HG02623 (cell line): ENCODE data around the gene SNAP47.

Experiments
- ATAC-seq: cut with Tn5 transposase; IDR thresholded peaks from one replicate; pipeline ENCODE4 v1.9.1; 2021; ENCODE audit warnings: moderate library complexity; ENCODE audit not compliant: unreplicated experiment

SNAP47 gene

DNA sequence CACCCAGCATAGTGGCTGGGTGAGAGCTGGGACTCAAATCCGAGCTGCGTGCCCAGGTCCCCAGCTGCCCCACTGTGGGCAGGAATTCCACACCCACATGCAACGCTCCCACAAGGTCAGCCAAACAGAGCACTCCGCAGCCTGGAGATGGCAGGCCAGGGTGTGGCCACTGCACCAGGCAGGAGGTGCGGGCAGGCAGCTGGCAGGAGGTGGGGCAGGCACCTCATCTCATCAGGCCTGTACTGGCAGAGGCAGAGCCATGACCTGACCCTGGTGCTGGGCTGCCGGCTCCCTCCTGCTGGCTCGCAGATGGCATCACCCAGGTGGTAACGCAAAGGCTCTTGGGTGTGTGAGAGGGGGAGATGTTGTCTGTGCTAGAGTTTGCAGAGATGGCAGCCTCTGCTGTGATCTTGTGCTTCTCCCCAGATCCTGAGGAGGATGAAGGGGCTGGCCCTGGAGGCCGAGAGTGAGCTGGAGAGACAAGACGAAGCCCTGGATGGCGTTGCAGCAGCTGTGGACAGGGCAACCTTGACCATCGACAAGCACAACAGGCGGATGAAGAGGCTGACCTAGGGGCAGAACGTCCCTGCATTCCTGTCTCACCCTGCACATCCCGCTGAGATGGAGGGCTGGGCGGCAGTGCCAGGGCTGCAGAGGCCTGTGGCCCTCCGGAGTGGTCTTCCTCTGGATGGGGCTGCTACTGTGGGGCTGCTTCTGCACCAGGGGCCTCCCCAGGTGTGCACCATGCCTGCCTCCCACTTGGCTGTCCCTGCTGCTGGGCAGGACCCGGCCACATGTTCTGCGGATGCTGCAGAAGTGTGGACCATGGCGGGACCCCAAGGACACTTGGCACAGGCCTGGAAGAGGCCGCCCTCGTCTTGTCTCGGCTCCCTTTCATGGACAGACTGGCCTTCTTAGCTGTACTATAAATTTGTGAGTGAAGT is 45.1 kb downstream of the SNAP47 start:
- ATAC-seq: no peak

DNA sequence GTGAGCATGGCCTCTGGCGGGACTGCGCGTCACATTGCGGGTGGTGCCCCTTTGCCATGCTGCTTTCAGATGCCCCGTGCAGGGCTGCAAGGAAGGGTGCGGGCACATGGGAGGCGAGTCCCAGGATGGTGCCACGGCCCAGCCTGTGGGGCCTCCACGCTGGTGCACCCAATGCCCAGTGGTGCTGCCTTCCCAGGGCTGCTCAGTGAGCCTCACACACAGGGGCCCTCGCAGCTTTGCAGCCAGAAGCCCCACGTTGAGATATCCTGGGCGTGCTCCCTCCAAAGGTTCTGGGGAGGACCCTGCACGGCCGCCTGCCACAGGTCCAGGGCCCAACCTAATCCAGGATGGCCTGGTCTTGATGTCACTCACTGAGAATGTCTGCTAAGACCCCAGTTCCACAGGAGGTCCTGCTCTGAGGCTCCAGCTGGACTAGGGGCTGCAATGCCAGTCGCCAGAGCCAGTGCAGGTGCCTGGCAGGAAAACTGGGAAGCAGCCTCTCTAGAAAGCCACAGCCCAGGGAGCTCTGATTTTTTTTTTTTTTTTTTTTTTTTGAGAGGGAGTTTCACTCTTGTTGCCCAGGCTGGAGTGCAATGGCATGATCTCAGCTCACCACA is 46.2 kb downstream of the SNAP47 start:
- ATAC-seq: no peak

DNA sequence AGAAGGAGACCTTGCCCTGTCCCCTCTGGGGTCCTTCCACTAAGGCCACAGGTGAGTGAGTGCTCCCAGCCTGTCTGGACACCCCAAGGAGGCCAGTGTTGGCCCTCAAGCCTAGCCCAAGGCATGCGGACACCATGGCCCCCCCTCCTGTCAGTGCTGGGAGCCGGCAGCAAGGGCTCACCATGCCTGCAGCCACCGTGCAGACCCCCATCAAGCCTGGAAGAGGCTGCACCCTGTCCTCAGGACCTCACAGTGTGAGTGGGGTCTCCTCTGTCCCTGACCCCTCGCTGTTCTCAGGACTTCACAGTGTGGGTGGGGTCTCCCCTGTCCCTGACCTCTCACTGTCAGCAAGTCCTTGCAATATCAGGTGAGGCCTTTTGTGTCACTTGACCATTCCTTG is 47.0 kb downstream of the SNAP47 start:
- no peak for ATAC-seq

DNA sequence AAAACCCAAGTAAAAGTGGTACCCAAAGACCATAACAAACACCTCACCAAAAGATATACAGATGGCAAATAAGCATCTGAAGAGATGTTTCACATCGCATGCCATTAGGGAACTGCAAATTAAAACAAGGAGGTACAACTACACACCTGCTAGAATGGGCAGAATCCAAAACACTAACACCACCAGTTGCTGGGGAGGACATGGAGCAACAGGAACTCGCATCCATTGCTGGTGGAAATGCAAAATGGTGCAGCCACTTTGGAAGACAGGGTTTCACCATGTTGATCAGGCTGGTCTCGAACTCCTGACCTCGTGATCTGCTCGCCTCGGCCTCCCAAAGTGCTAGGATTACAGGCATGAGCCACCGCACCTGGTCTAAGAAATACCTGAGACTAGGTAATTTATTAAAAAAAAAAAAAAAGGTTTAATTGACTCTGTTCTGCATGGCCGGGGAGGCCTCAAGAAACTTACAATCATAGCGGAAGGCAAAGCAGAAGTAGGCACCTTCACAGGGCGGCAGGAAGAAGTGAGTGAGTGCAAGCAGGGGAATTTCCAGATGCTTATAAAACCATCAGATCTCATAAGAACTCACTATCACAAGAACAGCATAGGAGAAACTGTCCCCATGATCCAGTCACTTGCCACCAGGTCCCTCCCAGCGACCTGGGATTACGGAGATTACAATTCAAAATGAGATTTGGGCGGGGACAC is 50.0 kb downstream of the SNAP47 start:
- no peak for ATAC-seq

DNA sequence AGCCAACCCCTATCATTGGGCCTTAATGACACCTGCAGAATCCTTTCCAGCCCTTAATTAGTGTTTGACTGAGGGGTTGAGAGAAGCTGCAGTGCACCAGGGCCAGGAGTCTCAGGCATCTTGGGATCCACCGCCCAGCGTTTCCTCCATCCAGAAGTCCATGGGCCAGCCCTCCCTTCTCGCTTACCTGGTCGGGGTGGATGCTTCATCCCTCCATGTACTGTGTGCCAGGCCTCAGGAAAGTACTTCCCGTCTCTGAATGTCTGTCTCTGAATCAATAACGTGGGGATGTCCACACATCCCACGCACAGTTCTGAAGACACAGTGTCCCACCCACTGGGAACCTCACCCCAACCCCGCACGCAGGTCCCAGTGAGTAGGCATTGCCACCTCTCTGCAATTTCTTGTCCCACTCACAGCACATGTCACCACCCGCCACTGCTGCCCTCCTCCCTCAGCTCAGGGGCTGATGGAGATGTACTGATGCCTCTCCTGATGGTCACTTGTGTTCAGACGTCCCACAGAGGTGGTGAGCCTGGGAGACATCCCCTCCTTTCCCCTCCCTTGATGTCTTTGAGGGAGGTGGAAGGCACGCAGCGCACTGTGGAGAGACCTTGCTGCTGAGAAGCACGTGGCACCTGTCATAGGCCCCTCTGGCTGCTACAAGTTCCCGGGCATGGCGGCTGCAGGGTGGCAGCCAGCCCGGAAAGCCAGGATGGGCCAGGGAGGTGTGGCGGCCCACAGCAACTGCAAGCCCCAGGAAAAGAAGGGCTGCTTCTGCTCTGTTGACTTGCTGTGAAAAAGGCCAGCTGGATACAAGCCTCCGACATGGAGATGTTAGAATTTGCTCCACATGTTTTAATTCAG is 50.8 kb downstream of the SNAP47 start:
- no peak for ATAC-seq

DNA sequence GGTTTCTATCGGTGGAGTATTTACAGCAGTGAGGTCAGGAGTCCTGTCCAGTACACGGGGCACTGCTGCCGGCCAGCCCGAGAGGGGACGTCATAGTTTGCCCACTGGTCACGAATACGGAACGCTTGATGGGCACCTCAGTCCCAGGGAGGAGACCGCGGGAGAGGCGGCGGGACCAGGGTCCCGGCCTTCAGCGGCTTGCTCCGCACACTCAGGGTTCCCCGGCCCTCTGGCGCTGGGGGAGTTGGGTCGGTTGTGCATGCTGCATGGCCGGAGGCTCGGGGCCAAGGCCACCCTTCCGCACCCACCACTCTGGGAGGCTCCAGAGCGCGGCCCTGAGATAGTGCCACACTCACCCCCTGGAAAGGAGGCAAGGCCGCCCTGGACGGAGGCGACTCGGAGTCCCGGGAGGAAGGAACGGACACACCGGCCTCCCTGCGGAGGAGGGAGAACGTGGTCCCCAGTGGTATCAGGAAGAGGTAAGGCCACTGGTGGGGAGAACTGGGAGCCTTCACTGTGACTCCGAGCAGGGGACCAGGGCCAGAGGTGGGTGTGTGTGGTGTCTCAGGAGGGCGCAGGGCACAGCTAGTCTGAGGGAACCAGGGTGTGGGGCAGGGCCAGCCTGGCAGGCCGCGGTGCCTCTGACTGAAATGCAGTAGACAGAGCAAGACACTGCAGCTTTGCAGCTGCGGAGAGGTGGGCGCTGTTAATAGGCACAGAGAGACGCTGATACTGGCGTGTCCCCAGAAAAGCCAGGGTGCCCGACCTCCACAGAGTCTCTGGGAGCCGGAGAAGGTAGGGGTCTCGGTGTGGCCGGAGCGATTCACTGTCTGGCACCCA is 51.7 kb downstream of the SNAP47 start:
- ATAC-seq: peak; percentile 0

DNA sequence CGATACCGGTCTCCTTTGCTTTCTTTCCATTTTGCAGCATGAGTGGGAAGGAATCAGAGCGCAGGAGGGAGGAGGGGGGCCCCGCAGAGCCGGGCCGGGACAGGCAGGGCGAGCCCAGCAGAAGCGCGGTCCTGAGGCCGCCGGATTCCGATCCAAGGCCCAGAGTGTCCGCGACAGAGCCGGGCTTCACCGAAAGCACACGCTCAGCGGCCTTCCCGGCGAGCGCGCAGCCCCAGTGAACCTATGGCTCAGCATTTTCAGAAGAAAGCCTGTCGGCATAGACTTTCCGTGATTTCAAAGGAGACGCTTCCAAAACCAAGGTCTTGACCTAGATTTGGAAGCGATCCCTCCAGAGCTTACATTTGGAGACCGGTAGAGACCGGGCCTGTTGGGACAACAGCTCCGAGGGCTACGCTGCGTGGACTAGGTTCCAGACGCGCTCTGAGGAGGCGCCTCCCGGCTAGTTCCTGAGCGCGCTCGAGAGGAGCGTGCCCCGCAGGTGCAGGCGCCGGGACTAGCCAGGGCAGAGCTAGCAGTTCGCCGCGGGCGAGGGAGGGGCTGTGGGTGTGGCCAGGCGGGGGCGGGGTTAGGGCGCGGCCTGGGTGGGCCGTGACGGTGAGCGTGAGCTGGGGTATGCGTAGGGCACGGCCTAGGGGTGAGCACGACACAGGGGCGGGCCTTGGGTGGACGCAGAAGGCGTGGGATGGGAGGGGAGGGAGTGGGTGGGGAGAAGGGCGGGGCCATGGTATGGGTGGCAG is 52.5 kb downstream of the SNAP47 start:
- peak; percentile 88 for ATAC-seq

DNA sequence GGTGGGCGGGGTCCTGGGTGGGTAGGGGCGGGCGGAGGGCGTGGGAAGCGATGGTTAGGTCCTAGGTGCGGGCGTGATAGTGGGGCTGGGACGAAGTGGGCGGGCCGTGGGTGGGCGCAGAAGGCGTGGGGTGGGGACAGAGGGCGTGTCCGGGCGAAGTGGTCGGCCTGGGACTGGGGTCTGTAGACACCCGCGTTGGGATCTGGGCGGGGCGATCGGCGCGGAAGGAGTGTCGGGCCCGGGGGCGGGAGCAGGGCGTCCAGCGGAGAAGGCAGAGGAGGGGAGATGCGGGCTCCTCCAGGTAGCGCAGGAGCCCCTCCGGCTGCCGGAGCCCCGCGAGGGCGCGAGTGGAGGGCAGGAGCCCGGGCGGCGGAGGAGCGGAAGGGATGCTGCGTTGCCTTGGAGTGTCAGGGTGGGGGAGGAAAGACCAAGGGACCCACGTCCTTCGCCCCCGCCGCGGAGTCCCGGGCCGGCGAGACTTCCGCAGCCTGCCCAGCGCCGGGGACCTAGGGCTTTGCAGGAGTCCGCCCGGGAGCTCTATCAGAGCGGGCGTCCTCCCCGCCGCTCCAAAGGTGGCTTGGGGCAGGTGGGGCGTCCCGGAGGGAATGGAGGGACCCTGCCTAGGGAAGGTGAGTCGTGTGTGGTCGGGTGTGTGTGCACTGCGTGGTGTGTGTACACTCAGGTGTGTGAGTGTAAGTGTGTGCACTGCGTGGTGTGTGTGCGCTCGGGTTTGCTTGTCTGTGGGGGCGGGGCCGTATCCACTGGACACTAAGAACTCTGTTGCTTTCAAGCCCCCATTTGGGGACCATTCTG is 53.2 kb downstream of the SNAP47 start:
- peak; percentile 49 for ATAC-seq

DNA sequence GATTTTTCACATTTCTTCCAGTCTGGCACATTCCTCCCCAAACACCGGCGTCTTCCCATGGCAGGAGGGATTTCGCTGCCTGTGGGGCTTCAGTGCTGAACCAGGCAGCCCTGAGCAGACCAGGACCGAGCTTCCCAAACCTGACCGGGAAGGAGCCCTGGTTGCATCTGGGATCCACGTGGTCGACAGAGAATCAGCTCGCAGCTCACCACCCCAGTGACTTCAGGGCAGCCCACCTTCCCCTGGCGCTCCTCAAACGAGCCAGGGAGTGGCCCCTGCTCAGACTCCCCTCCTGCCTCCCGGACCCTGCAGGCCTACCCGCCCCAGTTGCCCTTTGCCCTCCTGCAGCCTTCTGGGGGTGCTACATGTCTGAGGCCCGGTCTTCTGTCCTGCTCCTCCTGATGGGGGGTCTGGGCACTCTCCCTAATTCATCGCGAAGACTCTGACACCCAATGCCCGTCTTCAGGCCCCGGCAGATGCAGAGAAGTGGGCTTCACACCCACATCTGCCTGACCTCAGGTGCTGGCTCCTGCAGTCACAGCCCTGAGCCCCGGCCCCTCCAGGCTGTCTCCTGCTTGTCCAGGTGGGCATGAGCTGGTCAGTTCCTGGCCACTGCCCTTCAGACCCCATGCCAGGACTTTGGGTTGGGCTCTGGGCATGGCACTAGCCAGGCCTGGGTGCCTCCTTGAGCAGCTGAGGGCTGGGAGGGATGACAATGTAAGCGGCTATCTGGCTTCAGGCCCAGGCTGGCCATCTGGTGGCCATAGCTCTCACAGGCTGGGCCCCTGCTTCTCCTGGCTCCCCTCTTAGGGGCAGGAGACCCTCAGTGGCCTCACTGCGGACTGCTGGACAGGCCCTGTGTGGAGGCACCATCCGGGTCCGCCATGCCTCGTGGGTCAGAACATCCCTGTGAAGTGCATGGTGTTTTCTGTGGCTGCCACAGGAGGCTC is 54.1 kb downstream of the SNAP47 start:
- no peak for ATAC-seq

DNA sequence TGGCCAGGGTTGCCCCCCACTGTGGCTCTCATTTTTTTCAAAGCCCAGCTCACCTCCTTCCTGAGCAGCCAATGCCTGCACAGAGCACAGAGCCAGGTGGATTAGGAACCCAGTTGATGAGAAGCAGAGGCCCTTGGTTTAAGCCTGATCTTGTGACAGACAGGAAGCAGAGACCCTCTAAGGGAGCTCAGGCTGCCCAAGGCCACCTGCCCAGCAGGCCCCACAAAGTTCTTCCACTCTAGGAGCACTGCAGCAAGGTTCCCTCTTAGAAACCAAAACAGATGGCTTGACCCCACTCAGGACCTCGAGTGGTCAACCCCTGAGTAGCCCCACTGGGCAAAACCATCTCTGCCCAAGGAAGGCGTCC is 54.8 kb downstream of the SNAP47 start:
- no peak for ATAC-seq

DNA sequence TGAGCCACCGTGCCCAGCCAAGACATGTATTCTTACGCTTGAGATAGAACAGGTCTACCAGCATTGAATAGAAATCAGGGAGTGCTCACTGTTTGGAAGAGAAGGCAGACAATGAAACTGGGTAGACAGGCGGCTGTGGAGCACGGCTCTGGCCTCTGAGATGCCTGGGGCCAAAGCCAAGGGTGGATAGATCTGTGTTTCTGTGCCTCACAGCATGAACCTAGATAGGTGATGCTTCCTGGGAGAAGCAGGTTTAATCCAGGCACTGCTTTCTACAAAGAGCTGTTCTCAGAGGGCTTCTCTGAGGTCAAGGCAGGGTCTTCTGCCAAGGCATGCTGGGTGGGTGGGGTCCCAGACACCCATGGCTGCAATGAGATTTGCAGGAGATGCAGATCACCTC is 55.6 kb downstream of the SNAP47 start:
- ATAC-seq: no peak

DNA sequence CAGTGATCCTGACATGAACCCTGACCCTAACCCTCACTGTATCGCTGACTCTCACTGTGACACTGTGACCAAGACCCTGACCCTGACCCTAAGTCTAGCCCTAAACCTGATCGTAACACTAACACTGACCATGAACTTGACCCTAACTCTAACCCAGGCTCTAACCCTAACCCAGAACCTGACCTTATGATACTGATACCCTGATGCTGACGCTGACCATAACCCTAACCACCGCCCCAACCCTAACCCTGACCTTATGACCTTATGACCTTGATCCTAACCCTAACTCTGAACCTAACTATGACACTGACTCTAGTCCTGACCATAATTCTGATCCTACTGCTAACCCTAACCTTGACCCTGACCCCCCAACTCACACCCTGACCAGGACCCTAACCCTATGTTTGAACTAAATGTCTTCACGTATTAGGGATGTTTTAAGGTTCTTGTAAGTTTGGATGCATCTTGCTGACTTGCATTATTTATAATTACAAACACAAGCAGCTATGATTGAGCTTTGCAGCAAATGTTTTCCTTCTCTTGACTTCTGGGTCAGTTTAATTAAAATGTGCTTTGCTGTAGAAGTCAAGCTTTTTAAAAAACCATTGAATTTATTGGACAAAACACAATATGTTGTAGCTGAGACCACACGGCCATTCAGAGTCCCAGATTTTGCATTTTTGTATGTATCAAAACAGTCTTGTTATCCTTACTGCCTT is 56.3 kb downstream of the SNAP47 start:
- ATAC-seq: no peak

DNA sequence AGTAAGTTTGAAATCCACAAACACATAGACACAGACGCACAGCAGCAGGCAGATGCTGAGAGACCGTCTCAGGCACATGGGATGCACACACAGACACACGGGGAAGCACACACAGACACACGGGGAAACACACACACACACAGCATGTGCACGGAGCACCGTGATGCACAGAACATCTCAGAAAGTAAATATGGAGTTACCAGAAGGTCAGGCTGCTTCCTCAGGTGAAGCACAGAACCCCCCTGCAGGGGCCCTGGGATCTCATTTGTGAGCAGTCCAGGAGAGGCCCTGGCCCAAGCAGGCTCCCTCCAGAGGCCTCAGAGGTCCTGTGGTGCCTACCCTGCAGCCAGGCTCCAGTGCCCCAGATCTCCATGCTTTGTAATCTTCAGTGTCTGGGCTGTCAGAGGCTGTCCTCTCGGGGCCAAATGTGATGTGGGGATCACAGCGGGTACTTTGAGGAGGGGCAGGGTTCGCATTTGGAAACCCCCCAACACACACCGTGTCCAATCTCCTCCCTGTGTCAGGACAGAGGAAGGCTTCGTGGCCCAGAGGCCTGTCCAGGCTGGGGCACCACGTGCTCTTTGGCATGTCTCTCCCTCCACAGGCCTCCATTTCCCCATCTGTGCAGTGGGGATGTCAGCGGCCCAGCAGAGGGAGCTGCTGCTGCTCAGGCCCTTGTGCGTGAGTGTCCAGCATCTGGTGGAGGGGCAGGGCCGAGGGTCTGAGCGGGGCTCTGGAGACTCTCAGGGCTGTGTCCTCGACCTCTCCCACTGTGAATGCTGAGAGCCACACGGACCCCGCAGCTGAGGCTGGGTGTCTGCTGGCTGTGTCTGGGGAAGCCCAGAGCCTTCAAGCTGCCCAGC is 57.2 kb downstream of the SNAP47 start:
- ATAC-seq: no peak

DNA sequence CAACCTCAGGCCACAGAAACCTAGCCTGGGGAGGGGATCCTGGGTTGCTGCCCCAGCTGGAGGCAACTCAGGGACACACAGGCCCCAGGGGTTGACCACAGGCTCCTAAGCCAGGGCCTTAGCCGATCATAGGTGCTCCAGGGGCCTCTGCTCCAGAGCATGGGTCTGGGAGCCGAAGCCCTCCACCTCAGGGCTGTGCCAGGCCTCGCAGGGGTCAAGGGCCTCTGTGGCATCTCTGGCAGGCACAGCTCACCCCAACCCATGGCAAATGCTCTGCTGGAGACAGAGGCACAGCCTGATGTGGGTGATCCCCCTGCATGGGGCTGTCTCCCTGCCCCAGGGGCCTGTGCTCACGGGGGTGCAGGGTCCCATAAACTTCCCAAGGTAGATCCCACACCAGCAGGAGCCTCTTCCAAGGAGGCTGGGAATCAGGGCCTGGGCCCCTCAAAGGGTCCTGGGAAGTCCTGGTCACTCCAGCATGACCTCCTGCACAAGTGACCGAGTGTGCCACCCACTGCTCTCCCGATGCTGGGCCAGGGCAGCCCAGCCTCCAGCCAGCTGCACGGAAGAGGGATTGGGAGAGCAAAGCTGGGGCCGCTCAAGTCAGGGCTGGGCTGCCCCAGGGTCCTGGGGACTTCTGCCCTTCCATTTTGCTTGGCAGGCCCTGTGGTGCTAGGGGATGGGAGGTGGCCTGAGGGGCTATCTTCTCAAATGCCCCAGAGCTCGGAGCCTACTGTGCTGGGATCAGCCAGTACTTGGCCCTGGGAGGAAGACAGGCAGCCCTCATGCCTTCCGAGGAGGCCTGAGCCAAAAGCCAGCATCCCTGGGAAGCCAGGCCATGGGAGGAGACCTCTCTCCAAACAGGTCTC is 58.1 kb downstream of the SNAP47 start:
- no peak for ATAC-seq
